A673 (cell line): Measurements from ENCODE around the gene CD9. TPM values are rescaled to one million over a fixed set of nuclear protein-coding genes. Genes with fewer than 3 reads are reported as not detected.

Source experiments
- BruUV-seq: library from RNA; stranded (reverse); fragments of 400-500 nt; replicated peaks from 2 replicates; lab custom pipeline; 2021; lab: Mats Ljungman, UMichigan
- CTCF ChIA-PET: fragments of 300-600 bp; sonication (Branson Sonifier 250); formaldehyde crosslinking; loops from one replicate; lab custom pipeline; 2022; ENCODE audit warnings: antibody characterized with exemption; lab: Charles Lee
- POLR2A ChIA-PET: fragments of 300-600 bp; sonication (Branson Sonifier 250); formaldehyde crosslinking; loops from one replicate; lab custom pipeline; 2022; ENCODE audit warnings: antibody characterized with exemption; ENCODE audit not compliant: low non-redundant PET; lab: Charles Lee
- DNase-seq: peaks from one replicate; pipeline ENCODE4 v3.0.0-alpha.2; 2015; ENCODE audit warnings: low spot score
- H3K27ac ChIP-seq: fragments of 200-600 bp; sonication (generic); 2 replicates; pipeline ENCODE4 v1.5.1; 2016; ENCODE audit warnings: mixed run types, low read depth, mild to moderate bottlenecking, mixed read lengths, antibody characterized with exemption, low read length; ENCODE audit not compliant: poor library complexity, severe bottlenecking
- H3K27me3 ChIP-seq: fragments of 200-600 bp; sonication (generic); replicated peaks from 2 replicates; pipeline ENCODE4 v1.6.1; 2017; ENCODE audit warnings: mixed run types, low read depth, mild to moderate bottlenecking, mixed read lengths, antibody characterized with exemption, low read length; ENCODE audit not compliant: insufficient read depth, poor library complexity
- H3K36me3 ChIP-seq: fragments of 200-600 bp; sonication (generic); 2 replicates; pipeline ENCODE4 v1.6.1; 2016; ENCODE audit warnings: mixed run types, mild to moderate bottlenecking, mixed read lengths, antibody characterized with exemption, low read length; ENCODE audit not compliant: insufficient read depth, poor library complexity, severe bottlenecking
- H3K4me1 ChIP-seq: fragments of 200-600 bp; sonication (generic); 2 replicates; pipeline ENCODE4 v1.6.1; 2017; ENCODE audit warnings: mixed run types, mild to moderate bottlenecking, mixed read lengths, antibody characterized with exemption, low read length; ENCODE audit not compliant: insufficient read depth, poor library complexity, severe bottlenecking
- H3K4me3 ChIP-seq: fragments of 200-600 bp; sonication (generic); 2 replicates; pipeline ENCODE4 v1.5.1; 2016; ENCODE audit warnings: low read depth, mixed run types, mild to moderate bottlenecking, mixed read lengths, low read length; ENCODE audit not compliant: poor library complexity, severe bottlenecking
- H3K9me3 ChIP-seq: fragments of 200-600 bp; sonication (generic); 2 replicates; pipeline ENCODE4 v1.6.1; 2016; ENCODE audit warnings: mixed run types, low read depth, mild to moderate bottlenecking, mixed read lengths, antibody characterized with exemption, low read length; ENCODE audit not compliant: poor library complexity, severe bottlenecking
- EZH2 ChIP-seq: fragments of 200-600 bp; sonication (generic); IDR thresholded peaks from 2 replicates; pipeline ENCODE4 v1.6.1; 2017; ENCODE audit warnings: borderline replicate concordance, low read depth, mild to moderate bottlenecking, mixed read lengths, antibody characterized with exemption, low read length; ENCODE audit not compliant: poor library complexity, severe bottlenecking
- intact Hi-C: fragments of 100-400 bp; cut with micrococcal nuclease; formaldehyde crosslinking; loops from one replicate; pipeline ENCODE4 v1.10.0; 2022; ENCODE audit not compliant: unreplicated experiment
- total RNA-seq: library from RNA; stranded (reverse); gene quantifications from 2 replicates; pipeline ENCODE4 v1.2.3, GENCODE V29; 2021
- TF ChIP-seq, protein P1 (sequence below): fragments of 300-800, 200-600 bp; sonication (generic); conservative IDR thresholded peaks from 2 replicates; pipeline ENCODE4 v1.5.1; 2017; ENCODE audit warnings: low read depth, mild to moderate bottlenecking, antibody characterized with exemption, low read length, moderate library complexity, mixed read lengths

Gene CD9
- total RNA-seq, 1 experiment from 2014 or later = 2.8 TPM

DNA sequence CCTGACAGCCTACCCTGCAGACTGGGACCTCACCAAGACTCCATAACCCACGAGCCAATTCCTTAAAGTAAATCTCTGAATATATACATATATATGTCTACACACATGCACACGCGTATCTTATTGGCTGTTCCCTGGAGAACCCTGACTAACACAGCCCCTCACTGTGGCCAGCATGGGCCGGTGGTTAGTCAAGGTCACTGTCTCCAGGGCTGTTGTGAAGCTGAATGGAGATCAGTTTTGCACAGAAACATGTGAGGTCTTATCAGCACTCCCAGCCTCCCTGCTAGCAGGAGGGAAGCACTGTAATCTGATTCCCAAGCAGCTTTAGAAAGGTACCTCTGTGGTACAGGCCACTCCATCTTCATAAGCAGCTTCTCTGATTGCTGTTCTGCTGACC lies 63.7 kb downstream of the CD9 start:
- BruUV-seq = no TSS peak
- no peak overlapping the region for H3K27ac ChIP-seq
- no peaks in the 10 kb centered on the region for H3K9me3 ChIP-seq
- no peak for DNase-seq
- POLR2A ChIA-PET = interaction anchor here (0.5 kb wide), 1 partner anchor 627 kb away, joined by 3 read pairs; no protein-coding TSS in a partner anchor
- CTCF ChIA-PET = no interaction called here
- no peaks in the 10 kb centered on the region for H3K4me1 ChIP-seq
- intact Hi-C loops = no loop called here
- no peak overlapping the region for H3K4me3 ChIP-seq
- H3K27me3 ChIP-seq = no peaks in the 10 kb centered on the region
- TF ChIP-seq, protein P1, sequence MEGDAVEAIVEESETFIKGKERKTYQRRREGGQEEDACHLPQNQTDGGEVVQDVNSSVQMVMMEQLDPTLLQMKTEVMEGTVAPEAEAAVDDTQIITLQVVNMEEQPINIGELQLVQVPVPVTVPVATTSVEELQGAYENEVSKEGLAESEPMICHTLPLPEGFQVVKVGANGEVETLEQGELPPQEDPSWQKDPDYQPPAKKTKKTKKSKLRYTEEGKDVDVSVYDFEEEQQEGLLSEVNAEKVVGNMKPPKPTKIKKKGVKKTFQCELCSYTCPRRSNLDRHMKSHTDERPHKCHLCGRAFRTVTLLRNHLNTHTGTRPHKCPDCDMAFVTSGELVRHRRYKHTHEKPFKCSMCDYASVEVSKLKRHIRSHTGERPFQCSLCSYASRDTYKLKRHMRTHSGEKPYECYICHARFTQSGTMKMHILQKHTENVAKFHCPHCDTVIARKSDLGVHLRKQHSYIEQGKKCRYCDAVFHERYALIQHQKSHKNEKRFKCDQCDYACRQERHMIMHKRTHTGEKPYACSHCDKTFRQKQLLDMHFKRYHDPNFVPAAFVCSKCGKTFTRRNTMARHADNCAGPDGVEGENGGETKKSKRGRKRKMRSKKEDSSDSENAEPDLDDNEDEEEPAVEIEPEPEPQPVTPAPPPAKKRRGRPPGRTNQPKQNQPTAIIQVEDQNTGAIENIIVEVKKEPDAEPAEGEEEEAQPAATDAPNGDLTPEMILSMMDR = no peak
- TF ChIP-seq EZH2 = no peak
- no peaks in the 10 kb centered on the region for H3K36me3 ChIP-seq

DNA sequence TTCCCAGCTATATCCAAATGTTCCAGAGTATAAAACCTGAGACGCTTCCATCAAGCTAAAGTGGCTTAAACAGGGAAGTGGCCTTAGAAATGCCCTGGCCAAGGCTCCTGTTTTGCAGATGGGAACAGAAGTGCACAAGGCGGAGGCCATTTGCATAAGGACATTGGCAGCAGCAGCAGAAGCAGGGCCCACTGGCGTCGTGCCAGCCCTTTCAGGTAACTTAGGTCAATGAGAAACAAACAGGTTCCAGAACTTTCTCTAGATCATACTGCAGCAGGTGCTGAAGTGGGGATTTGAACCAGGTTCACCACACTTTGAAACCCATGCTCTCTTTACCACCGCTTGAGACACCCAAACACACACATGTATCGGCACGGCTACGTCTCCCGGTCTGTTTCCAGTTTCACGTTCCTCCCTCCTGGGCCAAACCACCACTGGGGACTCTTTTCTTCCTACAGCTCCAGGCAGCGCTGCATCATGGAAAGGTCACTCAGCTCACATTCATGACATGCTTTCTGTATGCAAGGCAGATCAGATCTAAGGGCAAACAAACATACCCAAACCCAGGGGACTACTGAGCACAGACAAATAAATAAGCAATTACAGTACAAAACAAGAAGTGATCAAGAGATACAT lies 64.3 kb downstream of the CD9 start:
- ChIA-PET POLR2A (no interaction called here), CTCF (no interaction called here)
- H3K27ac ChIP-seq = no peak overlapping the region
- TF ChIP-seq, protein P1 = no peak
- TF ChIP-seq EZH2 = no peak
- intact Hi-C loops = no loop called here
- no peaks in the 10 kb centered on the region for H3K4me1 ChIP-seq
- no TSS peak for BruUV-seq
- no peak for DNase-seq
- H3K9me3 ChIP-seq = no peaks in the 10 kb centered on the region
- no peaks in the 10 kb centered on the region for H3K36me3 ChIP-seq
- no peak overlapping the region for H3K4me3 ChIP-seq
- no peaks in the 10 kb centered on the region for H3K27me3 ChIP-seq

DNA sequence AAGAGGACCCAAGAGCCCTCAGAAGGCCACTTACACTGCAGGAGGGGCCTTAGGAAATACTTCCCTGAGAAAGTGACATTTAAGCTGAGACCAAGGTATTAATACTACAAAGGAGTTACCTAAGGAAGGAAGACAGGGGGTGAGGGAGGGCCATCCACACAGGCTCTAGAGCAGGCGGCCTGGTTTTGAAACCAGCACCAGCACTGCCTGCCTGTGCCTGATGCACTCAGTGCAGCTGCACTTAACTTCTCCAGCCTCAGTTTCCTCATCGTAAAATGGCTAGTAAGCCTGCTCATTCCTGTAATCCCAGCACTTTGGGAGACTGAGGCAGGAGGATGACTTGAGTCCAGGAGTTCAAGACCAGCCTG lies 64.8 kb downstream of the CD9 start:
- H3K9me3 ChIP-seq = no peaks in the 10 kb centered on the region
- no peaks in the 10 kb centered on the region for H3K4me1 ChIP-seq
- no peak overlapping the region for H3K4me3 ChIP-seq
- no peak overlapping the region for H3K27ac ChIP-seq
- no peaks in the 10 kb centered on the region for H3K27me3 ChIP-seq
- ChIA-PET CTCF (no interaction called here), POLR2A (no interaction called here)
- intact Hi-C loops = no loop called here
- H3K36me3 ChIP-seq = no peaks in the 10 kb centered on the region
- no peak for TF ChIP-seq EZH2
- TF ChIP-seq, protein P1 = no peak
- DNase-seq = no peak
- no TSS peak for BruUV-seq
